ENCODE data around the gene C6orf52. TPM values are rescaled to one million over a fixed set of nuclear protein-coding genes. Genes with fewer than 3 reads are reported as not detected.
"Not testable (repeated sequence)": the region's sequence is repeated elsewhere in the genome, so short reads cannot be mapped to it uniquely, and the experiment has no call there.

Gene C6orf52
- total RNA-seq: not detected
- long read RNA-seq: 0 reads

GRCh38 chr6:10694302-10695085 is at the start of gene C6orf52, which contains the start of gene PAK1IP1:
C6orf52 (minus strand) TSS chr6:10694616; CDS start chr6:10687550, 7,066 bp downstream.
PAK1IP1 (plus strand) TSS chr6:10694972; CDS start chr6:10694986, 14 bp downstream.
- Histone ChIP-seq H3K36me3 (peaks cover 20% of the 10 kb centered on the region), H3K27ac (peak within 1 kb of the TSS; percentile 96), H3K4me3 (peak within 1 kb of the TSS; percentile 83), H3K9me3 (no peaks in the 10 kb centered on the region), H3K27me3 (no peaks in the 10 kb centered on the region), H3K4me1 (peaks cover 22% of the 10 kb centered on the region)
- ATAC-seq: peak; percentile 98
- TF ChIP-seq CTCF (IDR thresholded peaks at IDR 0.05): no peak
- intact Hi-C loops (cut with DNase I): no loop called here
- peak; percentile 95 for DNase-seq

- Histone ChIP-seq H3K4me3 (no peak overlapping the region), H3K36me3 (no peaks in the 10 kb centered on the region), H3K27ac (no peak overlapping the region), H3K27me3 (no peaks in the 10 kb centered on the region), H3K9me3 (no peaks in the 10 kb centered on the region), H3K4me1 (peaks cover 2% of the 10 kb centered on the region)
- TF ChIP-seq CTCF (IDR thresholded peaks at IDR 0.05): no peak
- DNase-seq (no peak), ATAC-seq (no peak)
- intact Hi-C loops (cut with DNase I): no loop called here
Observed at GRCh38 chr6:10743515-10743914, 49.1 kb upstream of the C6orf52 start.

GRCh38 chr6:10742251-10742650 is 47.8 kb upstream of the C6orf52 start:
- no peaks in the 10 kb centered on the region for H3K27me3 ChIP-seq
- no peaks in the 10 kb centered on the region for H3K4me1 ChIP-seq
- ATAC-seq (no peak), DNase-seq (no peak)
- H3K4me3 ChIP-seq: no peak overlapping the region
- no peaks in the 10 kb centered on the region for H3K36me3 ChIP-seq
- intact Hi-C loops (cut with DNase I): no loop called here
- H3K9me3 ChIP-seq: no peaks in the 10 kb centered on the region
- TF ChIP-seq CTCF (IDR thresholded peaks at IDR 0.05): no peak
- H3K27ac ChIP-seq: no peak overlapping the region

- H3K4me3 ChIP-seq; DNase-seq; H3K9me3 ChIP-seq; H3K27me3 ChIP-seq; ATAC-seq; H3K36me3 ChIP-seq; H3K4me1 ChIP-seq; intact Hi-C loops (cut with DNase I); H3K27ac ChIP-seq: not testable (repeated sequence)
Observed at GRCh38 chr6:10741643-10742042, 47.2 kb upstream of the C6orf52 start.

GRCh38 chr6:10740061-10740460 is 45.6 kb upstream of the C6orf52 start:
- ATAC-seq: no peak

More at GRCh38 chr6:10740061-10740460, 45.6 kb upstream of the C6orf52 start:
- Histone ChIP-seq H3K4me1 (no peaks in the 10 kb centered on the region), H3K36me3 (no peaks in the 10 kb centered on the region), H3K9me3 (no peaks in the 10 kb centered on the region), H3K27me3 (no peaks in the 10 kb centered on the region), H3K27ac (no peak overlapping the region), H3K4me3 (no peak overlapping the region)
- no peak for TF ChIP-seq CTCF (IDR thresholded peaks at IDR 0.05)
- DNase-seq: no peak
- intact Hi-C loops (cut with DNase I): no loop called here
